CD4-positive, alpha-beta T cell treated with Interleukin-15 for 1 hour (primary cell): ENCODE data around the gene SYNGR3.
"Not testable (repeated sequence)": the region's sequence is repeated elsewhere in the genome, so short reads cannot be mapped to it uniquely, and the experiment has no call there.

Experiments used
- DNase-seq: peaks from one replicate; pipeline ENCODE4 v3.0.0-alpha.2; 2020

The SYNGR3 gene

DNA sequence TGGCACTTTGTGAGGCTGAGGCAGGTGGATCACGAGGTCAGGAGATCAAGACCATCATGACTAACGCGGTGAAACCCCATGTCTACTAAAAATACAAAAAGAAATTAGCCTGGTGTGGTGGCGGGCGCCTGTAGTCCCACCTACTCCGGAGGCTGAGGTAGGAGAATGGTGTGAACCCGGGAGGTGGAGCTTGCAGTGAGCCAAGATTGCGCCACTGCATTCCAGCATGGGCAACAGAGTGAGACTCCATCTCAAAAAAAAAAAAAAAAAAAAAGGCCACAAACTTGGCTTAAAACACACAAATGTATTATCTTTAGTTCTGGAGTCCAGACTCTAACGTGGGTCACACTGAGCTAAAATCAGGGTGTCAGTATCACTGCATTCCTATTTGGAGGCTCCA, 22.0 kb downstream of the SYNGR3 start:
- not testable (repeated sequence) for DNase-seq

DNA sequence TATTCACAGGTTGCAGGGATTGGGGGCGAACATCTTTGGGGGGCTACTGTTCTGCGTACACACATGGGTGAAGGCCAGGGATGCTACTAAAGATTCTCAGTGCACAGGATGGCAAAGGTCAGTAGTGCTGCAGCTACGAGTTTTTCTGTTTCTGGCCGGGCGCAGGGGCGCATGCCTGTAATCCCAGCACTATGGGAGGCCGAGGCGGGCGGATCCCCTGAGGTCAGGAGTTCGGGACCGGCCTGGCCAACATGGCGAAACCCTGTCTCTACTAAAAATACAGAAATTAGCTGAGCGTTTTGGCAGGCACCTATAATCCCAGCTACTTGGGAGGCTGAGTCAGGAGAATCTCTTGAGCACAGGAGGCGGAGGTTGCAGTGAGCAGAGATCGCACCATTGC, 23.8 kb downstream of the SYNGR3 start:
- no peak for DNase-seq

DNA sequence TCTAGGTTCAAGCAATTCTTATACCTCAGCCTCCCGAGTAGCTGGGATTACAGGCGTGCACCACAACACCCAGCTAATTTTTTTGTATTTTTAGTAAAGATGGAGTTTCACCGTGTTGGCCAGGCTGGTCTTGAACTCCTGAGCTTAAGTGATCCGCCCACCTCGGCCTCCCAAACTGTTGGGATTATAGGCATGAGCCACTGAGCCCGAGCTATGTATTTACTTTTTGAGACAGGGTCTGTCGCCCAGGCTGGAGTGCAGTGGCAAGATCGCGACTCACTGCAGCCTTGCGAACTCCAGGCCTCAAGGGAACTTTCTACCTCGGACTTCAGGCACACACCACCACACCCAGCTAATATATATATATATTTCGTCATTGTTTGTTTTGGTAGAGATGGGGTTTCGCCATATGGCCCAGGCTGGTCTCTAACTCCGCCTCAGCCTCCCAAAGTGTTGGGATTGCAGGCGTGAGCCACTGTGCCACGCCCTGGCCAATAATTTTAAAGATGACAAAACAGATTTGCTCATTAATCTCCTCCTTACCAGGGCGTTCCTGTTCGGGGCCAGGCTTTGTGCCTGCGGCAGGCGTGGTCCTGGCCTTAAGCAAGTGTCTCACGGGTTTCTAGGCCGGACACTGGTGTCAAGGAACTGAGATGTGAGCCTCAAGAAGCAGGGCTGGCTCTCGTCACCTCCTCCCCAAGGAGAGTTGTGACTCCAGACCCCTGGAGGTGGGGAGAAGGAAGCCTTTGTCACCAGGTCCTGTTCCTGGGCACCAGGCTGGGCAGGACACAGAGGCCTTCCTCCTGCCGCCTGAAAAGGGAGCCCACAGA, 25.6 kb downstream of the SYNGR3 start:
- peak; percentile 63 for DNase-seq

DNA sequence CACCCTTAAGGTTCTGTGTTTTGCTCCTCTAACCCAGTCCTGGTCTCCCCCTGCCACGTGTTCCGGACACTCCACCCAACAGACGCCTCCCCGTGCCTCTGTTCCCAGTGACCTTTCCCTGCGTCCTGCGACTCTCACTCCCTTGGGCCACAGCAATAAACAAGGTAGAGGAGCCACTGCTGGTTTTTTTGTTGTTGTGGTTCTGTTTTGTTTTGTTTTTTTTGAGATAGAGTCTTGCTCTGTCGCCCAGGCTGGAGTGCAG, 26.1 kb downstream of the SYNGR3 start:
- DNase-seq, result no peak

DNA sequence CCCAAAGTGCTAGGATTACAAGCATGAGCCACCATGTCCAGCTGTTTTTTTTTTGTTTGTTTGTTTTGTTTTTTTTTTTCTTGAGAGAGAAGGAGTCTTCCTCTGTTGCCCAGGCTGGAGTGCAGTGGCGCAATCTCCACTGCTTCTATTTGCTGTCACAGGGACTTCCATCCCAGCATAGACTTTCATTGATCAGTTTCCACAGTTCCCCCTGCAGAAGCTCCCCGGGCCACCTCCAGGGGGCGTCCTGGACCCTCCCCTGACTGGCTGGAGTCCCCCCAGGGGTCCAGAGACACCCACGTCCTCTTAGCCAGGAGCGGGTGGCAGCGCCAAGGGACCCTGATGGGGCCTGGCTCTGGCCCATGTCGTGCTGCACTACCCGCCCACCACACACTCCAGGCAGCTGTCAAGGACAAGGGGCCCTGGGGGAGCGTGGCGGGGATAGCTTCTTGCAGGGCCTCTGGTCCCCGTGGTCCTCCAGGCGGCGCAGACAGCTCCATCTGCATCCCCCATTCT, 26.7 kb downstream of the SYNGR3 start:
- no peak for DNase-seq

DNA sequence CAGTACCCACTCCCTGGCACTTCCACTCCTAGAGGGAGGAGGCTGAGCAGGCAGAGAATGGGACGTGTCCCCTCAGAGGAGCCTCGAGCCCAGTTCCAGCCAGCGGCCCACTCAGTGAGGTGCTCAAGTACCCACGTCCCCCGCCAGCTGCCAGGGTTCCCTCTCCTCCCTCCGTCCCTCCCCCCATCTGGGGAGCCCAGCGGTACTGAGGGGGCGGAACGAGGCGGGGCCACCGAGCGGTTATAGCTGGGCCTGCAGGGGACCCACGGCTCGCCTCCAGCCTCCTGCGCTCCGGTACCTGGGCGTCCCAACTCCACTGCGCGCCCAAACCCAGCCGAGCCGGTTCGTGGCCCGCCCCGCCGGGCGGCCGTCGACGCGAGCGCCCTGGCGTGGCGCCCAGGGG, 29.7 kb downstream of the SYNGR3 start, which contains the start of gene NPW:
TSS of gene NPW (plus strand) at position 268 of the 403 bp plus-strand sequence.
- DNase-seq, result no peak

DNA sequence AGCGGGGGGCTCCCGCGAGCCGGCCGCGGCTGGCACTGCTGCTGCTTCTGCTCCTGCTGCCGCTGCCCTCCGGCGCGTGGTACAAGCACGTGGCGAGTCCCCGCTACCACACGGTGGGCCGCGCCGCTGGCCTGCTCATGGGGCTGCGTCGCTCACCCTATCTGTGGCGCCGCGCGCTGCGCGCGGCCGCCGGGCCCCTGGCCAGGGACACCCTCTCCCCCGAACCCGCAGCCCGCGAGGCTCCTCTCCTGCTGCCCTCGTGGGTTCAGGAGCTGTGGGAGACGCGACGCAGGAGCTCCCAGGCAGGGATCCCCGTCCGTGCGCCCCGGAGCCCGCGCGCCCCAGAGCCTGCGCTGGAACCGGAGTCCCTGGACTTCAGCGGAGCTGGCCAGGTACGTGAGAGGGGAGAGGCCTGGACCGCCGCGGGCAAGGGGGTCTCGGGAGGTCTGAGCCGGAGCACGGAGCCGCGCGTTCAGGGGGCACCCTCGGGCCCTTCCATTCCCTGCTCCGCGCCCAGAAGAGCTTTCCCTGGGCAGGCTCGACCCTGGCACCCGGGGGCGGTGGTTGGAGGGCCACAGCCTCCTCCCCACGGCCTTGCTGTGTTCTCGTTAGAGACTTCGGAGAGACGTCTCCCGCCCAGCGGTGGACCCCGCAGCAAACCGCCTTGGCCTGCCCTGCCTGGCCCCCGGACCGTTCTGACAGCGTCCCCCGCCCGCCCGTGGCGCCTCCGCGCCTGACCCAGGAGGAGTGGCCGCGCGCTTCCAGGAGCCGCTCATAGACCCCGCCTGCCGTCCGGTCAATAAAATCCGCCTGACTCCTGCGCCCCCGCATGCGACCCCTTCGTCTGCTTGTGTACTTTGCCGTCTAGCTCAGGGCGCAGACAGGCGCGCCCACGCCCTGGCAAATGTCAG, 30.4 kb downstream of the SYNGR3 start:
- no peak for DNase-seq

DNA sequence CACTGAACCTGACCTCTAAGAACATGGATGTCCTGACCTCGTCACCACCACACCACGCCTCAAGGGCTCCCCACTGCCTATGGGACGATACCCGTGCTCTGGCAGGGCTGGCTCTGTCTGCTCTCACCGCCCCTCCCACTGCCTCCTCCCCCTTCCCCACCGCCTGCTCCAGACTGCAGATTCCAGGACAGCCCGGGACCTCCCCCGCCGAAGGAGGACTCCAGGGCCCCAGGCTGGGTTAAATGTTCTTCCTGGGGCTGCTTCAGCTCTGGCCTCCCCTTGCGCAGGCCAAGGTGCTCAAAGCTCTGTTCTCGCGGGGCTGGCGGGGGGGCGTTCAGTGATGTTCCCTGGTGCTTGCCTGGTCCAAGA, 32.9 kb downstream of the SYNGR3 start:
- DNase-seq, result no peak

DNA sequence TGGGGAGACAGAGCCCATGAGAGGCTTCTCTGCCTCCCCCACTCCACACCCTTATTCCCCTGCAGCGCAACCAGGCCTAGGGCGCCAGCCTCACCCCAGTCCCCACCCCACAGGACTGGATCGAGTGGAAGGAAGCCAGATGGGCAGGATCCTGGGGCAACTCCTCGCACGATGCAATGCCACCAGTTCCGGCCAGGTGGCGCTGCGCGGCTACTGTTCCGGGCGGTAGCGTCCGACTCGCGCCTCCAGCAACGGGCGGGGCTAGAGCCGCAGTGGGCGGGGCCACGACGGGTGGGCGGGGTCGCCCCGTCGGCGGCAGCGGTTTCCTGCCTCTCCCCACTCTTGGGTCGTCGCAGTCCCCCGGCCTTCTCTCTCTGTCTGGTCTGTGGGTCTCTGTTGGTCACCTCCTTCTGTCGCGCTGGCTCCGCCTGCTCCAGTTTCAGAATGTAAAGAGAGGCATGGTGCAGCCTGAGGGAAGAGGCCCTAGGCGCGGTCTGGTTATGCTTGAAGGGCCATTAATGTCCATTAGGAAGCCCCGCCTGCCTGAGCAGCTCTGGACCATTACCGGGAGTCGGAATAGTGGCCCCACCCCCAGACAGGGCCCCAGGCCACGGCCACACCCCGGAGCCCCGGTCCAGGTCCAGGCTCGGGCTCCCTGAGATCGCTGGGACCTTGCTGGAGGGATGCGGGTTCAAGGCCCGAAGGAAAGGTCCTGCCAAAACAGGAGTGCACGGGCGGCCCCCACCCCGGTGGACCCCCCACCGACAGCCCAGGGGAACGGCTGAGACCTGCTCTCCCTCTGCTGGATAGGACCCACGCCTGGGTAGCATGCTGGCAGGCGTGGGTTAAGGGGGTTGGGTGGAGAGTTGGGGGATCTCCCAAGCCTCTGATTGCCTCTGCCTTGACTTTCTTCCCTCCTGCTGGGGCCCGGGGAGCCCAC, 33.6 kb downstream of the SYNGR3 start:
- DNase-seq, result peak; percentile 93

DNA sequence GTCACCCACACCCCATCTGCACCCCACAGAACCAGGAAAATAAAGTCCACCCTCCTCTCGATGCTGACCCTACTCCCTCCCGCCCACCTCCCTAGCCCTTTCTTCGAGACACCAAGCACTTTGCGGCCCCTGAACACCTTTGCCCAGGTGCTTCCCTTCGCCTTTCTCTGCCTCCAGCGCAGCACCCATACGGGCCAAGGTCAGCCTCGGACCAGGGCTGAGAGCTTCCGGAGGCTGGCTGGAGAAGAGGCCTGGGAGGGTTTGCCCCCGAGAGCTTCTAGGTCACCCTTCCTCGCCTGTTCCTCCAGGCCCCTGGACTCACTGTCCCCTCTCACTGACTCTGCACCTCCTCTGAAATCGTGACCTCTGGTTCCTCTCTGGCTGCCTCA, 34.3 kb downstream of the SYNGR3 start:
- DNase-seq, result no peak

DNA sequence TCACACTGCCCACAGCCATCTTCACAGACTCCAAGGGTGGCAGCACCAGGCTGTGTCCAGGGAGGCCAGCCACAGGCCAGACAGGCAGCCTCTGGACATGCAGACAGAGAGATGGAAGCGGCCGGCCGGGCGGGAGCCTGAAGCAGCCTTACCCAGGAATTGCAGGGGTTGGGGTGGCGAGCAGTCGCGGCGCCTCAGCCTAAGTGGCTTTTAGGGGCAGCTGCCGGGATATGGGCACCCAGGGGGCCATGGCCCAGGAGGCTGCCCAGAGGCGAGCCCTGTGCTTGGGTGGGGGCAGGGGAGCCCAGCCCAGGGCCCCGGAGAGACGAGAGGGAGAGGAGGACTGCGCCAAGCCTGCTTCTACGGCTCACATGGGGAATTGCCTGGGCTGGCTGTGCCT, 35.5 kb downstream of the SYNGR3 start:
- no peak for DNase-seq

DNA sequence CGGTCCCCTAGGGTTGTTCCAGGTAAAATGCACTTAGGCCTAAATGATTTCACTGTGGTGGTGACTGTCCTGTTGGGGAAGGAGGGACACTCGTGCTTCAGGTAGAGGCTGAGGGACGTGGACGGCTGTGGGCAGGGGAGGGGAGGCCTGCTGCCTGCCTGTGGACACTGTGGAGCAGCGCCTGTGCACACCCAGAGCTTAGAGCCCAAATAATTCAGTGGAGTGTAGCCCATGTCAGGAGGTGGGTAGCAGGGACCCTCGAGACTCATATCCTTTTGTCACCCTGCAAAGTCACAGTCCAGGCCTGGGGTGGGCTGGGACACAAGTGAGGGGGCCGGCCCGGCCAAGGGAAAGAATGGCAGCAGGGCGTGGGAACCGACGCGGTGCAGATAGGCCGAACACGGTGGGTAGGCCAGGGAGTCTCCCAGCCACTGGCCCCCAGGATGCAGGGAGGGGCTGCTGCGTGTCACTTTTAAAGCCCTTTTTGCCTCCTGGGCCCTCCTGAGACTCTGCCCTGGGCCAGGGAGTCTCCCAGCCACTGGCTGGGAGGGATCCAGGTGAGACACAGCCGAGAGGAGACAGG, 36.2 kb downstream of the SYNGR3 start:
- no peak for DNase-seq

DNA sequence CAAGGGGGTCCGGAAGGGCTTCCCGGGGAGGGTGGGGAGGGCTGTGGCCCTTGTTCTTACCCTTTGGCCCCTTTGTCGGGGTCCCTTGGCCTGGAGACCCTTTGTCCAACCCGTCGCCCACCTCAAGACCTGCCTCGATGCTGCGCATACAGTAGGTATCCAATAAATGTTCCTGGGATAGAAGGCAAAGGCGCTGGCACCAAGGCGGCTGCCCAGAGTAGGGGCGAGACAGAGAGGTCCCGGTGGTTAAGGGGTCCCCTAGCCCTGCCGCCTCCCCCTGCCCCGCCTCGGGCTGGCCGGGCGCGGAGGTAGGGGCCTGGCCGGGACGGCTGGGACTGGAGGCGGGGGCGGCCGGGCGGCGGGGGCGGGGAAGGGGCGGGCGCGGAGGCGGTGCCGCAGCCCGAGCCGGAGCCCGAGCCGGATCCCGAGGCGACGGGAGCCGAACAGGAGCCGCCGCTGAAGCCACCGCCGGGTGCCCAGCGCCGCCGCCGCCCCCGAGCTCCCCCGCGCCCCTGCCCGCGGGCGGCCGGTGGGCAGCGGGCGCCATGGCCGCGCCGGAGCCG, 36.8 kb downstream of the SYNGR3 start, which contains the start of gene NHERF2:
TSS of gene NHERF2 (plus strand) at position 442 of the 563 bp plus-strand sequence. CDS start at position 546, 104 bp downstream.
- no peak for DNase-seq

DNA sequence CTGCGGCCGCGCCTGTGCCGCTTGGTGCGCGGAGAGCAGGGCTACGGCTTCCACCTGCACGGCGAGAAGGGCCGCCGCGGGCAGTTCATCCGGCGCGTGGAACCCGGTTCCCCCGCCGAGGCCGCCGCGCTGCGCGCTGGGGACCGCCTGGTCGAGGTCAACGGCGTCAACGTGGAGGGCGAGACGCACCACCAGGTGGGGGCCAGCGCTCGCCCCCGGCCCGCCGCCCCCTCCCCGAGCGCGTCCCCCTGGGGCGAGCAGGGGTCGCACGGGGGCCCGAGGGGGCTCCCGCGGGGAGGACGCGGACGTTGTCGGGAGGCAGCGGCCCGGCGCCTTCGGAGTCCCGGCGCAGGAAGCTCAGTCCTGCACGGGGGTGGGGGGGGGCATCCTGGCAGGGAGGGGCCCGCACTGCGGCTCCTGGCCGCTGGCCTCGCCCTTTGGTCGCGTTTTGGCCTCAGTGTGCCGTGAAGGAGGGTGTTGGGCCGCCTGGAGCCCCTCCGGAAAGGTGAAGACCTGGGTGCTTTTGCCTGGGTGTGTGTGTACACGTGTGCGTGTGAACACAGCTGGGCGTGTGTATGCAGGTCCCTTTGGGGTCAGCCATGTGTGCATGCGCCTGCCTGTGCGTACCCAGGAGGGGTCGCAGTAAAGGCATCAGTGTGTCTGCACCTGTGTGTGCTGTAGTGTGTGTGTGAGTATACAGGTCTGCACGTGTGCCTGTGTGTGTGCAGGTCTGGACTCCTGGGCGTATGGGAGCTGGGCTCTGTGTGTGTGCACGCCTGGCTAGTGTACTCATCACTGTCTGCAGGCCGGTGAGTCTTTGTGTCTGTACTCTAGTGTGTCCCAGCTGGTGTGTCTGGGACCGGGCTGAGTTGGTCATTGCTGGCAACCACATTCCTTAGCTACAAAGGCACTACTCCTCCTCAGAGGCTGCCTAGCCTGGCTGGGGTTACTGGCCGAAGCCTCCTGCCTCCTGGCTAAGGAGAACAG, 37.5 kb downstream of the SYNGR3 start:
- no peak for DNase-seq

DNA sequence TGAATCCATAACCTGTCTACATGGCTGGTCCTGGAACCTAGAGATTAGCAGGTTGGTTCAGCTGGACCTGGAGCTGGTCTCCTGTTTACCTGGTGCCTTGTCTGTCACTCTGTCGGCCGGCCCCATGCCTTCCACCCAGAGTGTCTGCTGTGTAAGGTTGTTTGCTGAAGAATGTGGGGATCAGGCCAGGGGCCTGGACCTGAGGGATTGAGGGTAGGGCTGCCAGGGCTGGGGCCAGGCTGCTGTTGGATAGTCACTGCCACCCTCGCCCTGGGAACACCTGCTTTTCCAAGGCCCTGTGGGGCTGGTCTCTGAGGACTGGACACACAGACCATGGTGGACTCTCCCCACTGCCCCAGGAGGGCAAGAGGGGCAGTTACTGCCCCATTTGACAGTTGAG, 38.4 kb downstream of the SYNGR3 start:
- no peak for DNase-seq

DNA sequence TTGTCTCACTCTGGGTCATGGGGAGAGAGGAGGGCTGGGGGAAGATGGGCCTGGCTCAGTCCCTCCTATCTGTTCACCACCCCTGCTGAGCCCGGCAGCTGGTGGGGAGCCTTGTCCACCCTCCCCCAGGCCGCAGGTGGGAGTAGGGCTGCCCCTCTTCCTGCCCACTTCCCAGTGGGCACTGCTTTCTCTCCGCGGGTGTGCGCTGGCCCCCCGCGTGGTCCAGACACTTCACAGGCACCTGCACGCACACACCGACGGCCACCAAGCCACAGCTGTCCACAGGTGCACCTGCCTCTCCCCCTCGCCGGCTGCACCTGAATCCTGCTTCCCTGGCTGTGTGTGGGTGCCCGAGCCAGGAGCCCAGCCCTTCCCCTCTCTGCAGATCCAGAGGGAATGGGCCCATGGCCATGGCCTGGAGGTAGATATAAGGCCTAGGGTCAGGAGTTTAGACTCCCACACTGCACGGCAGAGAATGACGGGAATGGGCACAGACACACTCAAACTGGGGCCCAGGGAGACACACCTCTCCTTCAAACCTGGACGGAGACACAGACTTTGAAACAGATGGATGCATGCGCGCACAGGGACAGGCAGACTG, 39.0 kb downstream of the SYNGR3 start:
- no peak for DNase-seq

DNA sequence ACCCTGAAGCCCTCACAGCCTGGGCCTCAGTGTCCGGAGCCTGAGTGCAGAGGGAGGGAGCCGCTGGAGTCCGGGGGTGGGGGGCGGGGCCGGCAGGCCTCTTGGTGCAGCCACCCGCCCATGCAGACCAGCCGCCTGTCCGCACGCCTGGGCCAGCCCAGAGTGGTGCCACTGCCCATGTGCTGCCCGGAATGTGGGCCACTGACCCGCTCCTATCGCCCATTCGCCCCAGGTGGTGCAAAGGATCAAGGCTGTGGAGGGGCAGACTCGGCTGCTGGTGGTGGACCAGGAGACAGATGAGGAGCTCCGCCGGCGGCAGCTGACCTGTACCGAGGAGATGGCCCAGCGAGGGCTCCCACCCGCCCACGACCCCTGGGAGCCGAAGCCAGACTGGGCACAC, 39.6 kb downstream of the SYNGR3 start:
- no peak for DNase-seq

DNA sequence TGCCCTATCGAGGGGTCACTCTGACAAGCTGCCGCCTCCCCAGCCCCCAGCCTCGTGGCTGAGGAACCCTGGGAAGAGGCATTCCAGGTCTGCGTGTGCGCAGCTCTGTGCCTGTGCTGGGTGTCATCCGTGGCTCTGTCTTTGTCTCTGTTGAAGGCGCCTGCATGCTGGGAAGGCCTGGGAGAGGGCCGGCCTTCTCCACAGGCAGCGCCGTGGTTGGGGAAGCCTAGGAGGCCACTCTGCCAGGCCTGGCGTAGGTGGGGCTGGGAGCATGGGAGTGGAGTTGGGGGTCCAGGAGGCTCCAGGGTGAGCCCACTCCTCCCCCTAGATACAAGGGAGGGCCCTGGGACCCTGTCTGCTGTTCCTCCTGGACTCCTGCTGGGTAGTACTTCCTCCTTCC, 40.3 kb downstream of the SYNGR3 start:
- no peak for DNase-seq

DNA sequence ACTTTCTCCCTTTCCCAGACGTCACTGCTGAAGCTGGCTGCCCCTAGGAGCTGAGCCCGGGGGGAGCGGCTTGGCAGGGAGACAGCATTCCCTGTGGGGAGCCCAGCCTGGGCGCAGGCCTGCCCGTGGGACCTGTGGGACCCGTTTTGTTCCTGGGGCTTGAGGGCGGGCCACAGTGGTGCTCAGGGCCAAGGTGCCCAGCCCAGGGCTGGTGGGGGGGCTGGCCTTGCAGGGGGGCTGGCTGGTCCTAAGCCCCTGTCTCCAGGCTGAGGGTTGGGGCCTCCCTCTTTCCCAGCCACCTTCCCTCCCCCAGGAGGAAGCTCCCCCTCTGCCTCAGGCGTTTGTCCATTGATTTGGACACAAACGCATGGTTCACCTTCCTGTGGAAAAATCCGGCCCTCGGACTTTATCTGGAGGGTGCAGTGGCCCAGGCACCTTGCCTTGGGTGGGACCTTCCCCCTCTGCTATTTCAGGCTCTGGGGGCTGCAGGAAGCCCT, 41.4 kb downstream of the SYNGR3 start:
- no peak for DNase-seq
